ENCODE measurements around the gene BEND2.

BEND2 gene

GRCh38 chrX:18194688-18195087 lies 26.0 kb downstream of the BEND2 start:
- no peak for TF ChIP-seq ZFP3 (CRISPR knock-in tag; IDR thresholded peaks at IDR 0.05)
- TF ChIP-seq, protein P1, sequence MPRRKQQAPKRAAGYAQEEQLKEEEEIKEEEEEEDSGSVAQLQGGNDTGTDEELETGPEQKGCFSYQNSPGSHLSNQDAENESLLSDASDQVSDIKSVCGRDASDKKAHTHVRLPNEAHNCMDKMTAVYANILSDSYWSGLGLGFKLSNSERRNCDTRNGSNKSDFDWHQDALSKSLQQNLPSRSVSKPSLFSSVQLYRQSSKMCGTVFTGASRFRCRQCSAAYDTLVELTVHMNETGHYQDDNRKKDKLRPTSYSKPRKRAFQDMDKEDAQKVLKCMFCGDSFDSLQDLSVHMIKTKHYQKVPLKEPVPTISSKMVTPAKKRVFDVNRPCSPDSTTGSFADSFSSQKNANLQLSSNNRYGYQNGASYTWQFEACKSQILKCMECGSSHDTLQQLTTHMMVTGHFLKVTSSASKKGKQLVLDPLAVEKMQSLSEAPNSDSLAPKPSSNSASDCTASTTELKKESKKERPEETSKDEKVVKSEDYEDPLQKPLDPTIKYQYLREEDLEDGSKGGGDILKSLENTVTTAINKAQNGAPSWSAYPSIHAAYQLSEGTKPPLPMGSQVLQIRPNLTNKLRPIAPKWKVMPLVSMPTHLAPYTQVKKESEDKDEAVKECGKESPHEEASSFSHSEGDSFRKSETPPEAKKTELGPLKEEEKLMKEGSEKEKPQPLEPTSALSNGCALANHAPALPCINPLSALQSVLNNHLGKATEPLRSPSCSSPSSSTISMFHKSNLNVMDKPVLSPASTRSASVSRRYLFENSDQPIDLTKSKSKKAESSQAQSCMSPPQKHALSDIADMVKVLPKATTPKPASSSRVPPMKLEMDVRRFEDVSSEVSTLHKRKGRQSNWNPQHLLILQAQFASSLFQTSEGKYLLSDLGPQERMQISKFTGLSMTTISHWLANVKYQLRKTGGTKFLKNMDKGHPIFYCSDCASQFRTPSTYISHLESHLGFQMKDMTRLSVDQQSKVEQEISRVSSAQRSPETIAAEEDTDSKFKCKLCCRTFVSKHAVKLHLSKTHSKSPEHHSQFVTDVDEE (CRISPR knock-in tag; IDR thresholded peaks at IDR 0.05): no peak
- no peak for TF ChIP-seq OSR1 (CRISPR knock-in tag; IDR thresholded peaks at IDR 0.05)
- no peak for TF ChIP-seq PATZ1 (CRISPR knock-in tag; IDR thresholded peaks at IDR 0.05; ENCODE audit: borderline replicate concordance)
- no peak for TF ChIP-seq RARB (CRISPR knock-in tag; IDR thresholded peaks at IDR 0.05)
- no peak for TF ChIP-seq TOX (CRISPR knock-in tag; IDR thresholded peaks at IDR 0.05; ENCODE audit: borderline replicate concordance)
- no peak for TF ChIP-seq ZNF565 (CRISPR knock-in tag; conservative IDR thresholded peaks at IDR 0.05; ENCODE audit: low read depth)
- no peak for TF ChIP-seq ESRRG (CRISPR knock-in tag; IDR thresholded peaks at IDR 0.05)
- no peak for TF ChIP-seq SNAI2 (CRISPR knock-in tag; IDR thresholded peaks at IDR 0.05)
- TF ChIP-seq ZC3H10 (CRISPR knock-in tag; IDR thresholded peaks at IDR 0.05): no peak
- TF ChIP-seq CSDC2 (CRISPR knock-in tag; IDR thresholded peaks at IDR 0.05): no peak
- no peak for TF ChIP-seq PPARA (CRISPR knock-in tag; IDR thresholded peaks at IDR 0.05; ENCODE audit: borderline replicate concordance)

DNA sequence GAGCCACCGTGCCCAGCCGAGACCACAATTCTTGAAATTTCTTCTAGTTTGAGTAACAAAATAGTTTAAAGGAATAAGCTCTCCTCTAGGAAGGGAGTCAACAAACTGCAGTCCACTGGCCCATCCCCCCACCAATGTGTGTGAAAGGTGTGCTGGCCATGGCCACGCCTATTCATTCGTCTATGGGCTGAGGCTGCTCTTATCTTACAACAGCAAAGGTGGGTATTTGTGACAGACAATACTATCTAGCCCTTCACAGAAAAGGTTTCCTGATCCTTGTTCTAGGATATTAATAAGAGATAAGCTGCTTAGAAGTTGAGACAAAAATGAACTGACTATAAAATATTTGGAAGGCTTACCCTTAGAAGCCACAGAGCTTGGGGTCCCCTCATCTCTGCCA lies 41.2 kb downstream of the BEND2 start:
- no peak for TF ChIP-seq SNAI2 (CRISPR knock-in tag; IDR thresholded peaks at IDR 0.05)
- TF ChIP-seq ZFP30 (CRISPR knock-in tag; IDR thresholded peaks at IDR 0.05): no peak
- no peak for TF ChIP-seq ZC3H10 (CRISPR knock-in tag; IDR thresholded peaks at IDR 0.05)
- no peak for TF ChIP-seq ZFP3 (CRISPR knock-in tag; IDR thresholded peaks at IDR 0.05)
- TF ChIP-seq, protein P1 (CRISPR knock-in tag; IDR thresholded peaks at IDR 0.05): no peak
- TF ChIP-seq PPARA (CRISPR knock-in tag; IDR thresholded peaks at IDR 0.05; ENCODE audit: borderline replicate concordance): no peak
- TF ChIP-seq ISL1 (CRISPR knock-in tag; IDR thresholded peaks at IDR 0.05): no peak
- TF ChIP-seq ZNF70 (CRISPR knock-in tag; IDR thresholded peaks at IDR 0.05): no peak
- no peak for TF ChIP-seq BACH2 (CRISPR knock-in tag; IDR thresholded peaks at IDR 0.05; ENCODE audit: borderline replicate concordance)
- no peak for TF ChIP-seq ARNTL (CRISPR knock-in tag; IDR thresholded peaks at IDR 0.05; ENCODE audit: borderline replicate concordance, low read depth)
- TF ChIP-seq, protein P2, sequence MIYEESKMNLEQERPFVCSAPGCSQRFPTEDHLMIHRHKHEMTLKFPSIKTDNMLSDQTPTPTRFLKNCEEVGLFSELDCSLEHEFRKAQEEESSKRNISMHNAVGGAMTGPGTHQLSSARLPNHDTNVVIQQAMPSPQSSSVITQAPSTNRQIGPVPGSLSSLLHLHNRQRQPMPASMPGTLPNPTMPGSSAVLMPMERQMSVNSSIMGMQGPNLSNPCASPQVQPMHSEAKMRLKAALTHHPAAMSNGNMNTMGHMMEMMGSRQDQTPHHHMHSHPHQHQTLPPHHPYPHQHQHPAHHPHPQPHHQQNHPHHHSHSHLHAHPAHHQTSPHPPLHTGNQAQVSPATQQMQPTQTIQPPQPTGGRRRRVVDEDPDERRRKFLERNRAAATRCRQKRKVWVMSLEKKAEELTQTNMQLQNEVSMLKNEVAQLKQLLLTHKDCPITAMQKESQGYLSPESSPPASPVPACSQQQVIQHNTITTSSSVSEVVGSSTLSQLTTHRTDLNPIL (CRISPR knock-in tag; IDR thresholded peaks at IDR 0.05; ENCODE audit: low read depth): no peak
- no peak for TF ChIP-seq RARB (CRISPR knock-in tag; IDR thresholded peaks at IDR 0.05)
- no peak for TF ChIP-seq TCF4 (CRISPR knock-in tag; IDR thresholded peaks at IDR 0.05; ENCODE audit: borderline replicate concordance)
- TF ChIP-seq TOX (CRISPR knock-in tag; IDR thresholded peaks at IDR 0.05; ENCODE audit: borderline replicate concordance): no peak
- TF ChIP-seq PATZ1 (CRISPR knock-in tag; IDR thresholded peaks at IDR 0.05; ENCODE audit: borderline replicate concordance): no peak
- TF ChIP-seq ESRRG (CRISPR knock-in tag; IDR thresholded peaks at IDR 0.05): no peak
- no peak for TF ChIP-seq GLIS3 (CRISPR knock-in tag; IDR thresholded peaks at IDR 0.05)
- TF ChIP-seq OSR1 (CRISPR knock-in tag; IDR thresholded peaks at IDR 0.05): no peak
- ATAC-seq: no peak

More at GRCh38 chrX:18194688-18195087, 26.0 kb downstream of the BEND2 start:
- no peak for ATAC-seq
